GM12864 (cell line): Measurements from ENCODE around the gene TALDO1.

ENCODE experiments used
- DNase-seq: peaks from one replicate; pipeline ENCODE4 v3.0.0-alpha.2; 2011; ENCODE audit warnings: low read depth
- H3K4me3 ChIP-seq: 2 replicates; pipeline ENCODE4 v1.5.1; 2011; ENCODE audit warnings: mild to moderate bottlenecking, low read depth, low read length, control low read depth
- TF ChIP-seq, protein P1 (sequence below): IDR thresholded peaks from 2 replicates; pipeline ENCODE4 v1.5.1; 2011; ENCODE audit warnings: low read depth, mild to moderate bottlenecking, moderate library complexity, low read length, control low read depth, inconsistent platforms; ENCODE audit errors: missing control alignments

Gene TALDO1

DNA sequence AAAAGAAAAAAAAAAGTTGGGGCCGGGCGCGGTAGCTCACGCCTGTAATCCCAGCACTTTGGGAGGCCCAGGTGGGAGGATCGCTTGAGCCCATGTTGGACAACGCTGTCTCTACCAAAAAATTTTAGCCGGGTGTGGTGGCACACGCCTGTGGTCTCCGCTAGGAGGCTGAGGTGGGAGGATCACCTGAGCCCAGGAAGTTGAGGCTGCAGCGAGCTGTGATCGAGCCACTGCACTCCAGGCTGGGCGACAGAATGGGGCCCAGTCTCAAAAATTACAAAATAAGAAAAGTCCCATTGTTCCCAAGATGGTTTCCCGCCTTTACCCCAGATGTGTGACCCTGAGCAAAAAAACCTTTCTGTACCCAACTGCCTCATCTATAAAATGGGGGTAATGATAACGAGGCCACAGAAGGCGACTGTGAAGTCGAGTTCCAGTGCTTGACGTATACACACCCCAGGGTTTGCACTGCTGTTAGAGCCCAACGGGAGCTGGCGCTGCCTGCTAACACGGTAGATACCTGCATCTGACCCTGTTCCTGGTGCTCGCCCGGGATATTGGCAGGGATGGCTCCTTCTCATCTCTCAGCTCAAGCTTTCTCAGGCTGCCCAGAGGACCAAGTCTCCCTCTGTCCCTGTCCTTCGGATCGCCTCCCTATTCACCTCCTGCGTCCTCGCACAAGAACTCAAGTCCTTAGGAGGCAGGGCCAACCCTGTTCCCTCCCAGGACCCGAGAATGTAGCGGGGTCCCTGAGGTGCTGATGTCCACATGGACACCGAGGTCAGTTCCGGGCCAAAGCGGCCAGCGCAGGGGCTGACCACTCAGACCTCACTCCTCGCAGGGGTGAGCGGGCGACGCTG is 61.4 kb downstream of the TALDO1 start:
- H3K4me3 ChIP-seq, result peak overlapping the region; percentile 100
- DNase-seq, result no peak
- TF ChIP-seq, protein P1, sequence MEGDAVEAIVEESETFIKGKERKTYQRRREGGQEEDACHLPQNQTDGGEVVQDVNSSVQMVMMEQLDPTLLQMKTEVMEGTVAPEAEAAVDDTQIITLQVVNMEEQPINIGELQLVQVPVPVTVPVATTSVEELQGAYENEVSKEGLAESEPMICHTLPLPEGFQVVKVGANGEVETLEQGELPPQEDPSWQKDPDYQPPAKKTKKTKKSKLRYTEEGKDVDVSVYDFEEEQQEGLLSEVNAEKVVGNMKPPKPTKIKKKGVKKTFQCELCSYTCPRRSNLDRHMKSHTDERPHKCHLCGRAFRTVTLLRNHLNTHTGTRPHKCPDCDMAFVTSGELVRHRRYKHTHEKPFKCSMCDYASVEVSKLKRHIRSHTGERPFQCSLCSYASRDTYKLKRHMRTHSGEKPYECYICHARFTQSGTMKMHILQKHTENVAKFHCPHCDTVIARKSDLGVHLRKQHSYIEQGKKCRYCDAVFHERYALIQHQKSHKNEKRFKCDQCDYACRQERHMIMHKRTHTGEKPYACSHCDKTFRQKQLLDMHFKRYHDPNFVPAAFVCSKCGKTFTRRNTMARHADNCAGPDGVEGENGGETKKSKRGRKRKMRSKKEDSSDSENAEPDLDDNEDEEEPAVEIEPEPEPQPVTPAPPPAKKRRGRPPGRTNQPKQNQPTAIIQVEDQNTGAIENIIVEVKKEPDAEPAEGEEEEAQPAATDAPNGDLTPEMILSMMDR, result peak; percentile 33

DNA sequence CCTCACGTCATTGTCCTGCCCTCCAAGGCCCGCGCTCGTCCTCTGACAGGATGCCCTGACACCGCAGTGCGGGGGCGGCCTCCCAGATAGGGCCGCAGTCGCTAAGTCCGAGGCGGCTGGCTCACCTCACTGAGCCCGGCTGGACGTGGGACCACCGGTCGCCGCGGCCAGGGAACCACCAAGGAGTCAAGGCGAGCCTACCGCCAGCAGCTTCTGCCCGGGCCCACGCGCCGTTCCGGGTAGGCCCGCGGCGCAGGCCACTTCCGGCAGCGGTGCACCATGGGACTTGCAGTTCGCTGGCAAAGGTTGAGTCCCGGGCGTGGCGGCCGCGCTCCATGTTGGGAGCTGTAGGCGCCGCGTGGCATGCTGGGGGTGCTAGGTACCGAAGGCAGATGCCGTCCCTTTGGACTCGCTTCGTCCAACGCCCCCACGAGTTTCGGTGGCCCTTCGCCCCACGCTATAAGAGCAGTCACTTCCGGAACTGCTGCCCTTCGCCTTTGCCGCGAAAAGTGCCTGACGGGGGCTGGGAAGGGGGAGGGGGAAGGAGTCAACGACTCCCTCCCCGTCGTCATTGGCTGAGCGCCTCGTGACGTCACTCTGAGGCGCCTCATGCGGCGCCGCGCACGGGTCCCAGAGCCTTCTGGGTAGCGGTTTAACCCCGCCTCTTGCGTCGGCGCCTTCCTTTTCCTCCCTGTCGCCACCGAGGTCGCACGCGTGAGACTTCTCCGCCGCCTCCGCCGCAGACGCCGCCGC is 62.2 kb downstream of the TALDO1 start, which contains the start of gene RPLP2:
Gene RPLP2 (plus strand): TSS at position 681 of the 753 bp plus-strand sequence. CDS start 268 bp downstream, outside the sequence.
- H3K4me3 ChIP-seq, result peak within 1 kb of the TSS; percentile 100
- peak; percentile 91 for DNase-seq
- TF ChIP-seq, protein P1, result no peak

DNA sequence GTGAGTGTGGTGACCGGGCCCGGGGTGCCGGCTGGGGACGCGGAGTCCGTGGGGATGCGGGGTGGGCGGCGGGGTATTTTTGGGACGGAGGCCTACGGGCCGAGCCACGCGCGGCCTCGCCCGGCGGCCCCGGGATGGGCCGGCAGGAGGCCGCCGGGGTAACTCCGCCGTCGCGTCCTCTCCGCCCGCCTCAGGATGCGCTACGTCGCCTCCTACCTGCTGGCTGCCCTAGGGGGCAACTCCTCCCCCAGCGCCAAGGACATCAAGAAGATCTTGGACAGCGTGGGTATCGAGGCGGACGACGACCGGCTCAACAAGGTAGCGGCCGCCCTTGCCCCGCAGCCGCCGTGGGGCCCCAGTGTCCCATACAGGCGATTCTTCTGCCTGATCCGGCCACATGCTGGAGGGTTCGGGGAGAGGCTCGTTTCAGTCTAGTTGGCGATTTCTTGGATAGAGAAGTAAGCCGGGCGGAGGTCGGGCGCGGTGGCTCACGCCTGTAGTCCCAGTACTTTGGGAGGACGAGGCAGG is 62.8 kb downstream of the TALDO1 start:
- TF ChIP-seq, protein P1, result no peak
- peak overlapping the region; percentile 100 for H3K4me3 ChIP-seq
- DNase-seq, result no peak

DNA sequence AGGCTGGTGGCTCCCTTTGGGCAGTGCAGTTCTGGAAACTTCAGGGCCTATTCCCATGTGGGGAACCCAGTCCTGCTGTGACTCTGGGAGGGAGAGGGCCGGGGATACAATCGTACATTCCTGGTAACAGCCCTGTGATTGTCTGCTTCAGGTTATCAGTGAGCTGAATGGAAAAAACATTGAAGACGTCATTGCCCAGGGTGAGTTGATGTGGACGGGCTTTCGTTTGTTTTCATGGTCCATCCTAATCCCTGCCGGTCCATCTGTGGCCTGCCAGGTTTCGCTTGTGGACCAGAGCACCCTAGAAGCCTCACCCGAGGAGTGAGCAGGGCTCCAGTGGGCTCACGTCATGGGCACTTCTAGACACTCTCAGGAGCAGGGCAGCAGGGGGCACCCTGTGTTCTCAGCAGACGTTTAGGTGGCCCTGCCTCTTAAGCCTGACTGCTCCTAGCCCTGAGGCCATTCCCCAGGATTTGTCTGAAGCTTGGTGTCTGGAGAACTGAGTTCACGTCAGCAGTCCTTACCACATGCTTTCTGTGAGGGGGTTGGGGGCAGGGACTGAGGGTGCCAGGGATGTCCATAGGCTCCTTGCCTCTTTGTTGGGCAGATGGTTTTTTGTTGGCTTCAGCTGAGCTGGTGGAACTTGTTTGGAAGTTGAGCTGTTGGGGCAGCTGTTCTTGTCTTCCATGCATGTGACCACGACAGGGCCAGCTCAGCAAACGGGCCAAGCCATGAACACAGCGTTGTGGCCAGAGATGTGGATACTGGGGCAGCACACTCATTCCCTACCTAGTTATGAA is 64.4 kb downstream of the TALDO1 start:
- peak overlapping the region; percentile 100 for H3K4me3 ChIP-seq
- no peak for DNase-seq
- TF ChIP-seq, protein P1, result no peak

DNA sequence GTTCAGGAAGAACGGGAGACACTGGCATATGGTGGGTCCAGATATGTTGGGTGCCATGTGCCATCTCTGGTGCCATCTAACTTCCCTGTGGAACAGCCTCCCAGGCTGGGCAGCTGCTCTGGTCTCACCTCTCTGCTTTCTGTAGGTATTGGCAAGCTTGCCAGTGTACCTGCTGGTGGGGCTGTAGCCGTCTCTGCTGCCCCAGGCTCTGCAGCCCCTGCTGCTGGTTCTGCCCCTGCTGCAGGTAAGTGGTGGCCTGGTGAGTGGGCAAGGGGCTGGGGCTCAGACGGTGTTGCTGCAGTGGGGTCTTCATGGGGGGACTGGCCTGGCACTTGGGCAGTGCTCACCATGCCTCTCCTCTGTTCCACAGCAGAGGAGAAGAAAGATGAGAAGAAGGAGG is 65.1 kb downstream of the TALDO1 start:
- TF ChIP-seq, protein P1, result no peak
- no peak overlapping the region for H3K4me3 ChIP-seq
- no peak for DNase-seq

DNA sequence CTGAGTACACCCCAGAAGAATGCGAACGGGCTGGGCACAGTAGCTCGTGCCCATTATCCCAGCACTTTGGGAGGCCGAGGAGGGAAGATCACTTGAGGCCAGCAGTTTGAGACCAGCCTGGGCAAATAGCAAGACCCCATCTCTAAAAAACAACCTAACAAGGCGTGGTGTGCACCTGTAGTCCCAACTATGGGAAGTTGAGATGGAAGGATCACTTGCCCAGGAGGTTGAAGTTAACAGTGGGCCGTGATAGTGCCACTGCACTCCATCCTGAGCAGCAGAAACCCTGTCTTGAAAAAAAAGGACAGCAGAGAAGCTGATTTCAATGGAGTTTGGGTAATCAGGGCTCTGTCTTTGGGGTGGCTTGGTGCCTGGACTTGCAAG is 65.8 kb downstream of the TALDO1 start:
- TF ChIP-seq, protein P1, result no peak
- no peak overlapping the region for H3K4me3 ChIP-seq
- DNase-seq, result no peak
